ENCODE results near the gene DNAJB4. TPM values are rescaled to one million over a fixed set of nuclear protein-coding genes. Genes with fewer than 3 reads are reported as not detected.

The DNAJB4 gene
- total and polyA plus RNA-seq, 2 of the 8 experiments (the other 6 are each of a cell fraction or from before 2014, with no cell fraction given) = 6.6 to 21.8 TPM

GRCh38 chr1:78045926-78046778 lies 41.4 kb downstream of the DNAJB4 start, which contains the start of gene GIPC2 (continued):
- TF ChIP-seq KDM5A (IDR thresholded peaks at IDR 0.05; ENCODE audit: low read length) (no peak), ATF3 (IDR thresholded peaks at IDR 0.05; ENCODE audit: insufficient read depth, low read depth, low read length) (no peak), ZNF274 (IDR thresholded peaks at IDR 0.05; ENCODE audit: borderline replicate concordance, extremely low read depth, low read length) (no peak), TBP (IDR thresholded peaks at IDR 0.05; ENCODE audit: low read depth, low read length) (peak; percentile 41; the same call in 1 of the 2 replicates), RXRA (IDR thresholded peaks at IDR 0.05; ENCODE audit: insufficient read depth, low read depth, low read length) (no peak), JUND (IDR thresholded peaks at IDR 0.05; ENCODE audit: low read length) (no peak), EP300 (IDR thresholded peaks at IDR 0.05; ENCODE audit: borderline replicate concordance in 1 of 2, low read depth in 2 of 2, low read length in 2 of 2) (no peak), CREB1 (IDR thresholded peaks at IDR 0.05) (no peak), TAF1 (IDR thresholded peaks at IDR 0.05; ENCODE audit: low read depth, low read length) (peak; percentile 54), RAD21 (IDR thresholded peaks at IDR 0.05 in 1 of 2, conservative IDR thresholded peaks at IDR 0.05 in 1 of 2; ENCODE audit: low read depth in 2 of 2, low read length in 2 of 2) (no peak)
